Adrenal gland (tissue), 12 donors: ENCODE results near the gene HYAL3. TPM values are rescaled to one million over a fixed set of nuclear protein-coding genes. Genes with fewer than 3 reads are reported as not detected.

Source experiments
- DNase-seq, 7 donors: peaks; one replicate each; pipeline ENCODE4 v3.0.0-alpha.2; 2019 to 2020
- H3K27ac ChIP-seq, 5 donors: fragments of 200-600 bp; sonication (generic) in 4 of 5; 1 replicate in 3 of 5; 2 replicates in 2 of 5; pipeline versions ENCODE4 v1.5.1 to v1.8.0; 2016 to 2020; ENCODE audit warnings: mild to moderate bottlenecking in 1 of 5
- H3K27me3 ChIP-seq: fragments of 200-600 bp; 2 replicates; pipeline ENCODE4 v1.8.0; 2021
- H3K36me3 ChIP-seq, 2 donors: fragments of 200-600 bp; replicated peaks in 1 of 2; 1 replicate in 1 of 2; 2 replicates in 1 of 2; pipeline versions ENCODE4 v1.5.1 to v1.8.0; 2018 to 2022
- H3K4me1 ChIP-seq, 2 donors: fragments of 200-600 bp; replicated peaks in 1 of 2; 1 replicate in 1 of 2; 2 replicates in 1 of 2; pipeline versions ENCODE4 v1.5.1 to v1.8.0; 2018 to 2021
- H3K4me3 ChIP-seq, 4 donors: fragments of 200-600 bp; sonication (generic) in 3 of 4; one replicate each; pipeline ENCODE4 v1.5.1; 2016 to 2018
- H3K9me3 ChIP-seq, 3 donors: fragments of 200-600 bp; sonication (generic) in 1 of 3; replicated peaks in 1 of 3; 1 replicate in 2 of 3; 2 replicates in 1 of 3; pipeline versions ENCODE4 v1.5.1 to v1.8.0; 2016 to 2021
- CTCF ChIP-seq, 6 experiments: fragments of 450-650 bp in 4 of 6; fragments of 200-600 bp in 2 of 6; sonication (generic) in 1 of 6; IDR thresholded peaks; 1 replicate in 5 of 6; 2 replicates in 1 of 6; pipeline versions ENCODE4 v1.5.1 to v1.8.0; 2016 to 2021; ENCODE audit warnings: antibody characterized with exemption in 6 of 6, mild to moderate bottlenecking in 2 of 6, moderate library complexity in 1 of 6
- POLR2A ChIP-seq, 2 donors: fragments of 450-650 bp; IDR thresholded peaks; one replicate each; pipeline ENCODE4 v1.6.1; 2017; ENCODE audit warnings: antibody characterized with exemption in 2 of 2, mild to moderate bottlenecking in 2 of 2, moderate library complexity in 1 of 2
- WGBS, 4 donors: extraction: QIAGEN DNeasy Blood & Tissue Kit in 2 of 4; methylation state at CpG; one replicate each; pipeline versions ENCODE4 v1.1.5 to v1.1.7; 2013 to 2017; 5-methylcytosine and 5-hydroxymethylcytosine counted together
- intact Hi-C, 2 donors: fragments of 100-400 bp; cut with DNase I; formaldehyde crosslinking; loops; one replicate each; pipeline versions ENCODE4 v1.14.1 to v1.15.0; 2022 to 2023
- polyA plus RNA-seq, 3 donors: library from polyadenylated mRNA; stranded (reverse); fragments of 200-250 nt in 2 of 3; fragments of 350-450 nt in 1 of 3; fragmentation: Illumina TruSeq in 1 of 3; extraction: RNeasy Lipid Tissue Mini Kit (QIAGEN cat#74804) in 1 of 3; gene quantifications; one replicate each; pipeline ENCODE4 v1.2.3, GENCODE V29; 2013 to 2014
- total RNA-seq, 9 donors: library from RNA; depleted of rRNA in 4 of 9; stranded (reverse); fragments of >200 nt in 4 of 9; fragments of 120-200 nt in 1 of 9; fragmentation: NEBNext Ultra II Directional in 1 of 9; extraction: Animal tissue kit (Norgen Biotek cat#: 25700) in 1 of 9; gene quantifications; one replicate each; pipeline versions ENCODE4 v1.1.0 to v1.2.4, GENCODE V29; 2013 to 2023
- donor health status: healthy with polysubstance abuse.
- donor health status: Bipolar disorder and iron deficiency.
- donor health status: DM: yes; HTN: yes; CAD: no.
- donor health status: DM: no; HTN: no; CAD: no.
- donor health status: DM: no; HTN: no; CAD: no.
- donor health status: DM: yes; HTN: yes; CAD: no.

HYAL3 gene
- total and polyA plus RNA-seq, 12 donors, result 1.7 to 6.8 (median 3.4) TPM

GRCh38 chr3:50269977-50270413 is 29.2 kb downstream of the HYAL3 start:
- Histone ChIP-seq H3K9me3 (no peaks in the 10 kb centered on the region), H3K4me1 (peaks cover 54 to 63% of the 10 kb centered on the region in 2 donors), H3K36me3 (peaks cover 0 to 14% of the 10 kb centered on the region in 2 donors), H3K27ac (peak overlapping the region; percentile 83 to 97 (median 89)), H3K4me3 (peak overlapping the region in 2 of 4 donors; percentile 19 to 37), H3K27me3 (peaks cover under 1% of the 10 kb centered on the region)
- TF ChIP-seq CTCF (IDR thresholded peaks at IDR 0.05) (no peak), POLR2A (IDR thresholded peaks at IDR 0.05) (no peak)
- DNase-seq, result peak in 4 of 7 donors; percentile 49 to 65 (median 60)
- intact Hi-C loops, result loop anchor here (5.0 to 10.0 kb wide), 4 partner anchors 38 to 145 kb away; partner anchors contain the start of gene HYAL2 (in 1 of the 2)
- WGBS, 4 donors, result 41 to 56% (median 44%) methylated on average over 7 to 8 of the region's 8 CpGs; no CpG with 5 or more reads in 1 of the 4 donors

- intact Hi-C loops, result no loop called here
Observed at GRCh38 chr3:50269460-50269859, 29.7 kb downstream of the HYAL3 start.

GRCh38 chr3:50268703-50269451 is 30.3 kb downstream of the HYAL3 start, which contains the start of gene SEMA3B:
SEMA3B (plus strand) TSS chr3:50269147; CDS start chr3:50269241, 94 bp downstream.
- H3K4me3 ChIP-seq, result peak within 1 kb of the TSS in 2 of 4 donors; percentile 19 to 37
- H3K27me3 ChIP-seq, result no peaks in the 10 kb centered on the region
- intact Hi-C loops, result no loop called here
- peak within 1 kb of the TSS; percentile 83 to 97 (median 89) for H3K27ac ChIP-seq
- 27 to 48% (median 37%) methylated on average over 11 to 21 of the region's 21 CpGs for WGBS, 4 donors
- peak; percentile 90 to 97 (median 95) for DNase-seq
- no peak for TF ChIP-seq CTCF (IDR thresholded peaks at IDR 0.05)
- peak; percentile 72 to 87 for TF ChIP-seq POLR2A (IDR thresholded peaks at IDR 0.05)
- H3K9me3 ChIP-seq, result no peaks in the 10 kb centered on the region
- H3K36me3 ChIP-seq, result peaks cover 0 to 6% of the 10 kb centered on the region in 2 donors
- H3K4me1 ChIP-seq, result peaks cover 64 to 65% of the 10 kb centered on the region in 2 donors

More at GRCh38 chr3:50269460-50269859, 29.7 kb downstream of the HYAL3 start:
- Histone ChIP-seq H3K4me1 (peaks cover 59 to 63% of the 10 kb centered on the region in 2 donors), H3K36me3 (peaks cover 0 to 9% of the 10 kb centered on the region in 2 donors), H3K9me3 (no peaks in the 10 kb centered on the region), H3K27ac (peak overlapping the region; percentile 83 to 97 (median 89)), H3K4me3 (peak overlapping the region in 2 of 4 donors; percentile 19 to 37), H3K27me3 (no peaks in the 10 kb centered on the region)
- TF ChIP-seq POLR2A (IDR thresholded peaks at IDR 0.05) (no peak), CTCF (IDR thresholded peaks at IDR 0.05) (no peak)
- WGBS, 4 donors, result 37 to 48% (median 46%) methylated on average over 2 to 4 of the region's 4 CpGs
- DNase-seq, result no peak

- no peaks in the 10 kb centered on the region for H3K36me3 ChIP-seq
- H3K27me3 ChIP-seq, result no peaks in the 10 kb centered on the region
- TF ChIP-seq POLR2A (IDR thresholded peaks at IDR 0.05) (no peak), CTCF (IDR thresholded peaks at IDR 0.05) (no peak)
- peak overlapping the region in 4 of 5 donors; percentile 87 to 97 (median 91) for H3K27ac ChIP-seq
- 35 to 50% (median 47%) methylated on average over 3 of the region's 3 CpGs for WGBS, 4 donors
- H3K9me3 ChIP-seq, result no peaks in the 10 kb centered on the region
- no peak overlapping the region for H3K4me3 ChIP-seq
- peaks cover 63 to 65% of the 10 kb centered on the region in 2 donors for H3K4me1 ChIP-seq
- no peak for DNase-seq
- intact Hi-C loops, result no loop called here
Observed at GRCh38 chr3:50268276-50268675, 30.9 kb downstream of the HYAL3 start.
